RWPE1 (cell line): ENCODE data around the gene SLC2A4.

Experiments used
- CTCF ChIA-PET: fragments of 350-600 bp; sonication (Branson Sonifier 250); formaldehyde crosslinking; extraction: SDS; loops from one replicate; lab custom pipeline; 2021; lab: Yijun Ruan, JAX
- POLR2A ChIA-PET: fragments of 400-600 bp; formaldehyde crosslinking; extraction: SDS; loops from one replicate; lab custom pipeline; 2020; ENCODE audit warnings: antibody characterized with exemption; ENCODE audit not compliant: low non-redundant PET; lab: Yijun Ruan, JAX
- DNase-seq: peaks from one replicate; pipeline ENCODE4 v3.0.0; 2012; ENCODE audit warnings: low spot score
- H3K27ac ChIP-seq: fragments of 450-650 bp; 2 replicates; pipeline ENCODE4 v1.5.1; 2017
- CTCF ChIP-seq: fragments of 450-650 bp; conservative IDR thresholded peaks from 2 replicates; pipeline ENCODE4 v1.5.1; 2017; ENCODE audit warnings: low read depth, mild to moderate bottlenecking

SLC2A4 gene

DNA sequence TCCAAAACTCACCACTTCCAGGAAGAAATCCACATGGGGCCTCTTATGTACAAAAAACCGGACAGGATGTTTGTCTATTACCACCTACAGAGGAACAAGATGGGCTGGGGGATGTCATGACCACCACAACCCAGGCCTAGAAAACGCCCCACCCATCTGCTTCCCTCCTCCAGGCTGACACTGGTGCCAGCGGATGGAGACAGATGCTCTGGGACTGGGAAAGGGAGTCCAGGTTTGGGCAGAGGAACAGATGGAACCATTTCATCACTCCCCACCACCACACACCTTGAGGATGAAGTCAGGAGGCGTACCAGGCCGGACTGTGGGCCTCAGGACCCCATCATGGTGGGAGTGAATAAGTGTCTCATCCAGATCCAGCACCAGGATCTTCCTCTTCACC, 34.7 kb upstream of the SLC2A4 start:
- no peak for DNase-seq
- ChIA-PET CTCF (no interaction called here), POLR2A (no interaction called here)
- H3K27ac ChIP-seq, result peak overlapping the region; percentile 28
- no peak for TF ChIP-seq CTCF

DNA sequence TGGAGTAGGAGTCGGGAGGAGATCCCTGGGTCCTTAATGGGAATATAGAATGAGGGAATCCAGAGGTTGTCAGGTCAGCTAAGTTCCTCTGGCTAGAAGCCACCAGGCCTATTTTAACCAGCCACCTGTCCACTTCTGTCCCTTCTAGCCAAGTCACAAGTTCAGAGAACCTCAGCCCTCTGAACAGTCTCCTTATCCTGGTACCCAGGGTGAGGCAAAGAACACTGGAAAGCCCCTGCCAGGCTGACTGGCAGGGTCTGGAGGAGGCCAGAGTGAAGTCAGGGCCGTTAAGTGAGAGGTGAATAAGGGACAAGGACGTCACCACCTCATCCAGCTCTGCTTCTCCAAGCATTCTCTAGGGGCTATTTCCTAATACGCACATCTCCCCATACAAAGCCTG, 32.7 kb upstream of the SLC2A4 start:
- DNase-seq, result no peak
- no peak for TF ChIP-seq CTCF
- H3K27ac ChIP-seq, result peak overlapping the region; percentile 98
- ChIA-PET CTCF (no interaction called here), POLR2A (no interaction called here)

DNA sequence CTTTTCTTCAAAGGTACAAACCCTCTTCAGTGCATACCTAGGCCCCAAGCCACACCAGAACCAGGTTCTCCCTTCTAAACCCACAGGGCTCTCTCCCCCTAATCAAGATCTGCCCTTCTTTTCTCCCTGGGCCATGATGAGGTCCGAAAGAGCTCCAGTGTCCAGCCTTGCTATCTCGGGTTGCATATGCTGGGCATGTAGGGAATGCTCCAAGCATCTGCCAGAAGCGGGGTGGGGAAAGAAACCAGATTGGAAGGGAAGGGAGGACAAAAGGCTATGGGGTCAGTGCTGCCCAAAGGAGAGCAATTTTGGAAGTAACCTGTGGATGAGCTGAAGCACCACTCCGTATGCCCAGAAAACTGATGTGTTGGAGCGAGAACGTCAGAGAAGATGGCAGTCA, 32.3 kb upstream of the SLC2A4 start:
- peak overlapping the region; percentile 98 for H3K27ac ChIP-seq
- TF ChIP-seq CTCF, result no peak
- ChIA-PET POLR2A (interaction anchor here (0.6 kb wide), 1 partner anchor 9 kb away, joined by 7 read pairs; no protein-coding TSS in a partner anchor), CTCF (interaction anchor here (1.2 kb wide), 1 partner anchor 7 kb away, joined by 5 read pairs; no protein-coding TSS in a partner anchor)
- DNase-seq, result no peak

- POLR2A ChIA-PET, result interaction anchor here (0.6 kb wide), 1 partner anchor 8 kb away, joined by 7 read pairs; no protein-coding TSS in a partner anchor
- no peak for DNase-seq
- CTCF ChIA-PET, result interaction anchor here (1.2 kb wide), 1 partner anchor 8 kb away, joined by 5 read pairs; no protein-coding TSS in a partner anchor
- H3K27ac ChIP-seq, result peak overlapping the region; percentile 98
- TF ChIP-seq CTCF, result no peak
Measured at GRCh38 chr17:7249830-7250229, 31.7 kb upstream of the SLC2A4 start.

- ChIA-PET CTCF (interaction anchor here (0.6 to 1.1 kb wide), 3 partner anchors 12 to 1126 kb away, joined by 3 to 9 read pairs (median 4); partner anchors contain the start of gene PHF23), POLR2A (interaction anchor here (0.7 kb wide), 1 partner anchor 9 kb away, joined by 4 read pairs; the partner anchor contains the start of gene GABARAP)
- TF ChIP-seq CTCF, result no peak
- DNase-seq, result no peak
- H3K27ac ChIP-seq, result peak overlapping the region; percentile 98
Measured at GRCh38 chr17:7250695-7251627, 30.6 kb upstream of the SLC2A4 start.

DNA sequence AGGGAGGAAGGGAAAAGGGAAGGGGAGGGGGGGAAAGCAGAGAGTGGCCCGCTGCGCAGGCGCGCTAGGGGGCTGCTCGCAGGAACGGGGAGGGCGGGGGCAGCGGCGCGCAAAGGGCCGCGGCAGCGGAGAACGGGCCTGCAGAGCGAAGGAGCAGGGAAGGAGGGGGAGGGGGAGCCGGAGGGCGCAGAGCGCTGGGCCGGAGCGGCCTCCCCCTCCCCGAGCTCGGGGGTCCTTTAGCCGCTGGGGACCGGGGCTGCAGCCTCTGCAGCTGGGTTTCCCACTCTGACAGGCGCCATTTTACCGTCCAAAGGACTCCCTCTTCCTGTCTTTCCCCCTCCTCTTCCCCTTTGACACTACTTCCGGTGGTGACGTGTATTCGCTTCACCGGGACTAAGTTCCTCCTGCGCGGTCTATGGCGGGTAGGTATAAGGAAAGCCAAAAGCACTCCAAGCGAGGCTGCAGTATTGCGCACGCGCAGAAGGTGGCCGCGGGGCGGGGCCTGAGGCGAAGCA, 29.8 kb upstream of the SLC2A4 start, which contains the start of gene CTDNEP1:
Gene CTDNEP1 (minus strand): TSS at position 74 of the 515 bp plus-strand sequence. CDS start 438 bp downstream, outside the sequence.
- ChIA-PET CTCF (interaction anchor here (0.6 to 1.1 kb wide), 3 partner anchors 12 to 1125 kb away, joined by 3 to 9 read pairs (median 4); partner anchors contain the start of gene PHF23), POLR2A (no interaction called here)
- peak within 1 kb of the TSS; percentile 98 for H3K27ac ChIP-seq
- TF ChIP-seq CTCF, result no peak
- peak; percentile 85 for DNase-seq
